Measurements from ENCODE around the gene CHCHD4.
A peak's percentile ranks its signal among the peaks of the same experiment; 100 is the strongest.

Gene CHCHD4

DNA sequence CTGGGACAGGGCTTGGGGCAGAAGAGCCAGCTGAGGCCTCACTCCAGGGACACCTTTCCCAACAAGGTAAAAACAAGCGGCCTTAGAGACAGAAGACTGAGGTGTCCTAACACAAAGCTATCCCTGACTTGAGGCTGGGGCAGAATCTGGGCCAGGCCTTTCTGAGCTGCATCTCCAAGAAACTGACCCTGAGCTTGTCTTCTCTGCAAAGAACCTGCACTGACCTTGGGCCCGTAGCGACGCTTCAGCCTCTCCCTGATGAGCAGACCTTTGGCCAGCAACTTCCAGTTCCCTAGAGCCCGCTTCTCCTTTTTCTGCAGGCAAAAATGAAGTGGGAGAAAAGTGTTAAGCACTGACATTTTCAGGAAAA is 22.4 kb upstream of the CHCHD4 start:
- Histone ChIP-seq H3K27me3 (ENCODE audit: insufficient read depth, poor library complexity, severe bottlenecking) (no peaks in the 10 kb centered on the region), H3K4me3 (replicated peaks; ENCODE audit: insufficient read depth, low read length) (no peak overlapping the region), H3K27ac (replicated peaks) (no peak overlapping the region)
- no peak for DNase-seq (ENCODE audit: low read depth in 1 of 2, low spot score in 1 of 2)
- peak; percentile 4; the same call in 1 of the 2 replicates for TF ChIP-seq SPI1 (IDR thresholded peaks at IDR 0.05; ENCODE audit: borderline replicate concordance, low read depth)
- TF ChIP-seq, protein P1, sequence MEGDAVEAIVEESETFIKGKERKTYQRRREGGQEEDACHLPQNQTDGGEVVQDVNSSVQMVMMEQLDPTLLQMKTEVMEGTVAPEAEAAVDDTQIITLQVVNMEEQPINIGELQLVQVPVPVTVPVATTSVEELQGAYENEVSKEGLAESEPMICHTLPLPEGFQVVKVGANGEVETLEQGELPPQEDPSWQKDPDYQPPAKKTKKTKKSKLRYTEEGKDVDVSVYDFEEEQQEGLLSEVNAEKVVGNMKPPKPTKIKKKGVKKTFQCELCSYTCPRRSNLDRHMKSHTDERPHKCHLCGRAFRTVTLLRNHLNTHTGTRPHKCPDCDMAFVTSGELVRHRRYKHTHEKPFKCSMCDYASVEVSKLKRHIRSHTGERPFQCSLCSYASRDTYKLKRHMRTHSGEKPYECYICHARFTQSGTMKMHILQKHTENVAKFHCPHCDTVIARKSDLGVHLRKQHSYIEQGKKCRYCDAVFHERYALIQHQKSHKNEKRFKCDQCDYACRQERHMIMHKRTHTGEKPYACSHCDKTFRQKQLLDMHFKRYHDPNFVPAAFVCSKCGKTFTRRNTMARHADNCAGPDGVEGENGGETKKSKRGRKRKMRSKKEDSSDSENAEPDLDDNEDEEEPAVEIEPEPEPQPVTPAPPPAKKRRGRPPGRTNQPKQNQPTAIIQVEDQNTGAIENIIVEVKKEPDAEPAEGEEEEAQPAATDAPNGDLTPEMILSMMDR (IDR thresholded peaks at IDR 0.05; ENCODE audit: insufficient read depth, low read length): no peak

DNA sequence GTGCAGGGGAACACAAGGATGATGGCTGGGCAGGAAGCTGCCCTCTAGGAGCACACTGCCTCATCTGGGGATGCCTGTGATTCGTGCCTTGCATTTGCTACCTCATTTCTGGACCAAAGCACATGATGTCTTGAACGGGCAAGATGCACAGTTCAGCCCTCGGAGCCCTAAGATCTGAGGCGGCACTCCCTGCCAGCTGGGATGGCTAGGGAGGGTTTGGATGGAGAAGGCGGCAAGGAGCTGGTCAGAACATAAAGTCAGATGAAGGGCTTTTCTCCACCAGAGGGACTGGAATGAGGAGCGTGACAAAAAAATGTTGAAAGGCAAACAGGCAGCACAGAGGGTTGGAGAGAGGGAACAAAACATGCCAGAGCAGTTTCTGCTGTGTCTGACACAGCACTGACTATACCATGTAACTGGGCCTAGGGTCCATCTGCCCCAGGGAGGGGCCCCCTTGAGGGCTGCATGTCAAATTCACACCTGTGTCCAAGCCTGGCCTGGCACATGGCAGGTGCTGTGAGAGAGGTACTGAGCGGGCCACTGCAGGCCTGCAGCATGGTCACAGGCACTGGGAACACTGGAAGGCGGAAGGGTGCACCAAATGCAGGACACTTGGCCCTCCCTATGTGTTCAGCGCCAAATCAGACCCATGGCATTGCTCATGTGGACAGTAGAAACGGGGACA is 21.9 kb upstream of the CHCHD4 start:
- DNase-seq (ENCODE audit: low read depth in 1 of 2, low spot score in 1 of 2): no peak
- H3K27ac ChIP-seq (replicated peaks): no peak overlapping the region
- no peak overlapping the region for H3K4me3 ChIP-seq (replicated peaks; ENCODE audit: insufficient read depth, low read length)
- TF ChIP-seq SPI1 (IDR thresholded peaks at IDR 0.05; ENCODE audit: borderline replicate concordance, low read depth) (no peak), GABPA (IDR thresholded peaks at IDR 0.05; ENCODE audit: low read depth) (no peak), POLR2AphosphoS5 (IDR thresholded peaks at IDR 0.05; ENCODE audit: low read depth) (no peak)
- TF ChIP-seq, protein P2, sequence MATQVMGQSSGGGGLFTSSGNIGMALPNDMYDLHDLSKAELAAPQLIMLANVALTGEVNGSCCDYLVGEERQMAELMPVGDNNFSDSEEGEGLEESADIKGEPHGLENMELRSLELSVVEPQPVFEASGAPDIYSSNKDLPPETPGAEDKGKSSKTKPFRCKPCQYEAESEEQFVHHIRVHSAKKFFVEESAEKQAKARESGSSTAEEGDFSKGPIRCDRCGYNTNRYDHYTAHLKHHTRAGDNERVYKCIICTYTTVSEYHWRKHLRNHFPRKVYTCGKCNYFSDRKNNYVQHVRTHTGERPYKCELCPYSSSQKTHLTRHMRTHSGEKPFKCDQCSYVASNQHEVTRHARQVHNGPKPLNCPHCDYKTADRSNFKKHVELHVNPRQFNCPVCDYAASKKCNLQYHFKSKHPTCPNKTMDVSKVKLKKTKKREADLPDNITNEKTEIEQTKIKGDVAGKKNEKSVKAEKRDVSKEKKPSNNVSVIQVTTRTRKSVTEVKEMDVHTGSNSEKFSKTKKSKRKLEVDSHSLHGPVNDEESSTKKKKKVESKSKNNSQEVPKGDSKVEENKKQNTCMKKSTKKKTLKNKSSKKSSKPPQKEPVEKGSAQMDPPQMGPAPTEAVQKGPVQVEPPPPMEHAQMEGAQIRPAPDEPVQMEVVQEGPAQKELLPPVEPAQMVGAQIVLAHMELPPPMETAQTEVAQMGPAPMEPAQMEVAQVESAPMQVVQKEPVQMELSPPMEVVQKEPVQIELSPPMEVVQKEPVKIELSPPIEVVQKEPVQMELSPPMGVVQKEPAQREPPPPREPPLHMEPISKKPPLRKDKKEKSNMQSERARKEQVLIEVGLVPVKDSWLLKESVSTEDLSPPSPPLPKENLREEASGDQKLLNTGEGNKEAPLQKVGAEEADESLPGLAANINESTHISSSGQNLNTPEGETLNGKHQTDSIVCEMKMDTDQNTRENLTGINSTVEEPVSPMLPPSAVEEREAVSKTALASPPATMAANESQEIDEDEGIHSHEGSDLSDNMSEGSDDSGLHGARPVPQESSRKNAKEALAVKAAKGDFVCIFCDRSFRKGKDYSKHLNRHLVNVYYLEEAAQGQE (IDR thresholded peaks at IDR 0.05; ENCODE audit: insufficient replicate concordance, low read depth): no peak
- TF ChIP-seq, protein P1 (IDR thresholded peaks at IDR 0.05; ENCODE audit: insufficient read depth, low read length): no peak
- no peaks in the 10 kb centered on the region for H3K27me3 ChIP-seq (ENCODE audit: insufficient read depth, poor library complexity, severe bottlenecking)

DNA sequence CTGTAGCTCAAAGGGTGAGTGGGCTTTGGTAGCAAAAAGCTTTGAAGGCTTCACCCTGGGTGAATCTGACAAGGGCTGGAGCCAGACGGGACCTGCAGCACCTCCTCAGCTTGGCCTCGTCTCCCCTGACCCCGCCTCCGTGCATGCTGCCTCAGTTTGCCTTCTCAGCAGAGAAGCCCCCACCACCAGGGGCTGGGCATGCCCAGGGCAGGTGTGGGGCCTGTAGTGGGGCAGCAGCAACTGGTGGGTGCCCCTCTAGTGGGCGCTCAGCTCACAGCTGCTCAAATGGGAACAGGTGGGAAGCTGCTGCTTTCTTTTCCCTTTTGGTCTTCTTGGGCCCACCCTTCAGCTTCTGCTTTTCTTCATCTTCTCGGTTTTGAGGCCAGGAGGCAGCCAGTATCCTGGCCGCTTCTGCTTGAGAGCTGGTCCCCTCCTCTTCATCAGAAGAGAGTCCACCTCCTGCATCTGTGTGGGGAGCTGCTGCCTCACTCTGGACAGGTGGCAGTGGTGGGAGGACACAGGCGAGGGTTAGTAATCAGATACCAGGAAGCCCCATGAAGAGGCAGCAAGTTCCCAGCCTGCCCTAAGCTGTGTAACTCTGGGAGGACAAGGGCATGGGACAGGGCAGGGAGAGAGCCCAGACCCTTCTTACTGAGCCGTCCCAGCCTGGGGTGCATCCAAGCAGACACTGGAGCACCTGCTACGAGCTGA is 21.2 kb upstream of the CHCHD4 start:
- H3K27ac ChIP-seq (replicated peaks): peak overlapping the region; percentile 94
- DNase-seq (ENCODE audit: low read depth in 1 of 2, low spot score in 1 of 2): no peak
- H3K27me3 ChIP-seq (ENCODE audit: insufficient read depth, poor library complexity, severe bottlenecking): no peaks in the 10 kb centered on the region
- TF ChIP-seq SPI1 (IDR thresholded peaks at IDR 0.05; ENCODE audit: borderline replicate concordance, low read depth) (no peak), POLR2AphosphoS5 (IDR thresholded peaks at IDR 0.05; ENCODE audit: low read depth) (no peak), GABPA (IDR thresholded peaks at IDR 0.05; ENCODE audit: low read depth) (no peak)
- TF ChIP-seq, protein P2 (IDR thresholded peaks at IDR 0.05; ENCODE audit: insufficient replicate concordance, low read depth): no peak
- TF ChIP-seq, protein P1 (IDR thresholded peaks at IDR 0.05; ENCODE audit: insufficient read depth, low read length): no peak
- no peak overlapping the region for H3K4me3 ChIP-seq (replicated peaks; ENCODE audit: insufficient read depth, low read length)
